Lung (tissue), 16 donors: ENCODE results near the gene PC. TPM values are rescaled to one million over a fixed set of nuclear protein-coding genes. Genes with fewer than 3 reads are reported as not detected.

ENCODE experiments used
- ATAC-seq: fragments of 200-7000 bp; cut with Tn5 transposase; one replicate; pipeline ENCODE4 v1.9.1; 2020; ENCODE audit warnings: moderate number of reproducible peaks; ENCODE audit not compliant: insufficient read depth, low FRiP score
- DNase-seq, 3 donors: peaks; one replicate each; pipeline ENCODE4 v3.0.0-alpha.2; 2013 to 2017
- H3K27ac ChIP-seq, 2 donors: one replicate each; pipeline ENCODE4 v1.5.1; 2013; ENCODE audit warnings: mild to moderate bottlenecking in 2 of 2, moderate library complexity in 2 of 2, control low read depth in 1 of 2, inconsistent platforms in 1 of 2, low read depth in 1 of 2, low read length in 1 of 2
- H3K27me3 ChIP-seq, 3 donors: one replicate each; pipeline ENCODE4 v1.5.1; 2013; ENCODE audit warnings: low read length in 2 of 3; ENCODE audit not compliant: control insufficient read depth in 3 of 3, insufficient read depth in 3 of 3
- H3K36me3 ChIP-seq, 4 donors: one replicate each; pipeline ENCODE4 v1.5.1; 2013; ENCODE audit warnings: low read length in 4 of 4, mild to moderate bottlenecking in 1 of 4, moderate library complexity in 1 of 4; ENCODE audit not compliant: control insufficient read depth in 4 of 4, insufficient read depth in 4 of 4
- H3K4me1 ChIP-seq, 5 donors: one replicate each; pipeline ENCODE4 v1.5.1; 2013; ENCODE audit warnings: low read length in 5 of 5, mild to moderate bottlenecking in 2 of 5, moderate library complexity in 1 of 5; ENCODE audit not compliant: control insufficient read depth in 5 of 5, insufficient read depth in 5 of 5
- H3K4me3 ChIP-seq: one replicate; pipeline ENCODE4 v1.5.1; 2013; ENCODE audit warnings: mild to moderate bottlenecking, control low read depth, moderate library complexity
- H3K9ac ChIP-seq, 2 donors: one replicate each; pipeline ENCODE4 v1.5.1; 2013; ENCODE audit warnings: low read length in 2 of 2, control low read depth in 1 of 2; ENCODE audit not compliant: insufficient read depth in 1 of 2
- H3K9me3 ChIP-seq, 4 donors: one replicate each; pipeline ENCODE4 v1.5.1; 2013; ENCODE audit warnings: low read length in 3 of 4, mild to moderate bottlenecking in 1 of 4, moderate library complexity in 1 of 4; ENCODE audit not compliant: control insufficient read depth in 4 of 4, insufficient read depth in 3 of 4
- WGBS, 2 donors: extraction: QIAGEN DNeasy Blood & Tissue Kit; methylation state at CpG; one replicate each; pipeline ENCODE4 v1.1.7; 2013; 5-methylcytosine and 5-hydroxymethylcytosine counted together
- long read RNA-seq, 5 donors: transcript quantifications; one replicate each; lab custom pipeline, GENCODE V29; 2026
- polyA plus RNA-seq, 2 donors: library from polyadenylated mRNA; stranded (reverse); fragments of 200-250 nt; gene quantifications; one replicate each; pipeline ENCODE4 v1.2.1, GENCODE V29; 2013
- total RNA-seq, 2 donors: library from RNA; depleted of rRNA in 1 of 2; stranded (reverse); fragments of >200 nt in 1 of 2; gene quantifications; one replicate each; pipeline ENCODE4 v1.2.1, GENCODE V29; 2014 to 2021
- TF ChIP-seq, protein P1 (sequence below): IDR thresholded peaks from 2 replicates; pipeline ENCODE4 v1.5.1; 2012; ENCODE audit warnings: mild to moderate bottlenecking; ENCODE audit errors: control extremely low read depth, extremely low read depth
- donor health status: control.
- donor health status: control.
- donor health status: Bipolar disorder and iron deficiency.
- donor health status: healthy.
- donor health status: DM: yes; HTN: yes; CAD: no.

The PC gene, protein sequence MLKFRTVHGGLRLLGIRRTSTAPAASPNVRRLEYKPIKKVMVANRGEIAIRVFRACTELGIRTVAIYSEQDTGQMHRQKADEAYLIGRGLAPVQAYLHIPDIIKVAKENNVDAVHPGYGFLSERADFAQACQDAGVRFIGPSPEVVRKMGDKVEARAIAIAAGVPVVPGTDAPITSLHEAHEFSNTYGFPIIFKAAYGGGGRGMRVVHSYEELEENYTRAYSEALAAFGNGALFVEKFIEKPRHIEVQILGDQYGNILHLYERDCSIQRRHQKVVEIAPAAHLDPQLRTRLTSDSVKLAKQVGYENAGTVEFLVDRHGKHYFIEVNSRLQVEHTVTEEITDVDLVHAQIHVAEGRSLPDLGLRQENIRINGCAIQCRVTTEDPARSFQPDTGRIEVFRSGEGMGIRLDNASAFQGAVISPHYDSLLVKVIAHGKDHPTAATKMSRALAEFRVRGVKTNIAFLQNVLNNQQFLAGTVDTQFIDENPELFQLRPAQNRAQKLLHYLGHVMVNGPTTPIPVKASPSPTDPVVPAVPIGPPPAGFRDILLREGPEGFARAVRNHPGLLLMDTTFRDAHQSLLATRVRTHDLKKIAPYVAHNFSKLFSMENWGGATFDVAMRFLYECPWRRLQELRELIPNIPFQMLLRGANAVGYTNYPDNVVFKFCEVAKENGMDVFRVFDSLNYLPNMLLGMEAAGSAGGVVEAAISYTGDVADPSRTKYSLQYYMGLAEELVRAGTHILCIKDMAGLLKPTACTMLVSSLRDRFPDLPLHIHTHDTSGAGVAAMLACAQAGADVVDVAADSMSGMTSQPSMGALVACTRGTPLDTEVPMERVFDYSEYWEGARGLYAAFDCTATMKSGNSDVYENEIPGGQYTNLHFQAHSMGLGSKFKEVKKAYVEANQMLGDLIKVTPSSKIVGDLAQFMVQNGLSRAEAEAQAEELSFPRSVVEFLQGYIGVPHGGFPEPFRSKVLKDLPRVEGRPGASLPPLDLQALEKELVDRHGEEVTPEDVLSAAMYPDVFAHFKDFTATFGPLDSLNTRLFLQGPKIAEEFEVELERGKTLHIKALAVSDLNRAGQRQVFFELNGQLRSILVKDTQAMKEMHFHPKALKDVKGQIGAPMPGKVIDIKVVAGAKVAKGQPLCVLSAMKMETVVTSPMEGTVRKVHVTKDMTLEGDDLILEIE
- total RNA-seq (10 to 100 TPM in 1 of 2 donors, 1 to 10 TPM in 1; 5.5 to 32.5 TPM), polyA plus RNA-seq (10 to 100 TPM; 10.3 to 13.6 TPM)
- long read RNA-seq, donor 1, full-length matches to known transcripts: 2 of 11 reads
- long read RNA-seq, donor 1, partial matches to known transcripts: 0 of 11 reads
- long read RNA-seq, donor 1, other reads (novel, unspliced or antisense): 9 of 11 reads
- long read RNA-seq, donor 2: 0 reads
- long read RNA-seq, donor 3, partial matches to known transcripts: 0 of 7 reads
- long read RNA-seq, donor 3, other reads (novel, unspliced or antisense): 7 of 7 reads
- long read RNA-seq, donor 4, partial matches to known transcripts: 0 of 1 reads
- long read RNA-seq, donor 4, other reads (novel, unspliced or antisense): 0 of 1 reads
- long read RNA-seq, donor 5: 0 reads

DNA sequence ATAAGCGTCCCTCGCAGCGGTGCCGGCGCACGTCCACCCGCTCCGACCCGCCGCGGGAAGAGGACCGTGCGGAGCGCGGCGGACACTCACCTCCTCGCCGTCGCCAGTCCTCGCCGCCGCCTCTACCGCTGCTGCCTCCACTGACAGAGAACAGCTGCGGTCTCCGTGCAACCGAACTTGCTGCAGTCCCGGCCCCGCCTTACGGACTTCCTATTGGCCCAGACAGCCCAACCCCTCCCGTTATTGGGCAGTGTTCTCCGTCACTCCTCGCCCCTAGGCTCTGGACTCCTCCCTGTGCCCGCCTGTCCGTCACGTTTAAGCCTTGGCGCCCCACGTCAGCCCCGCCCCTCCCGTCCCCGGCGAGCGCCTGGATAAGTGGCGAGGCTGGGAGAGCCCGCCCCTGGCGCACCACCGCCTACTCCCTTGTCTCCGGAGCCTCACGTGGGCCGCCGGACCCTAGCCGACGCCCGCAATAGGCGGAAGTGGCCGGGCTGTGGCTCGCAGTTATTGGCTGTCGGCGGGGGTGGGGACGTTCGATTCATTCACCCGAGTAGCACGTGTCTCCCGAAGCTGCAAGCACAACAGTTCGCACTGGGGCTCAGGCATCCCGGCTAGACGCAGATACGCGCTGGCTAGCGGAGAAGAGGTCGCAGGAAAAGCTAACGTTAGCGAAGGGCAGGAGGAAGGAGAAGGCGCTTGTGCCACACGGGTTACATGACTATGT is at the start of gene PC:
PC (minus strand) TSS at position 152 of the 724 bp plus-strand sequence. CDS start 86,224 bp downstream, outside the sequence.
- H3K4me3 ChIP-seq: peak within 1 kb of the TSS; percentile 75
- peak within 1 kb of the TSS in 1 of 2 donors; percentile 67 for H3K9ac ChIP-seq
- peaks cover 0 to 7% (median 5%) of the 10 kb centered on the region in 5 donors for H3K4me1 ChIP-seq
- H3K36me3 ChIP-seq: no peaks in the 10 kb centered on the region
- ATAC-seq: peak; percentile 99
- peak; percentile 99 to 100 (median 100) for DNase-seq
- H3K27ac ChIP-seq: peak within 1 kb of the TSS; percentile 73 to 89
- 1% methylated on average over 73 to 74 of the region's 74 CpGs for WGBS, 2 donors
- H3K27me3 ChIP-seq: no peaks in the 10 kb centered on the region
- H3K9me3 ChIP-seq: no peaks in the 10 kb centered on the region
- TF ChIP-seq, protein P1, sequence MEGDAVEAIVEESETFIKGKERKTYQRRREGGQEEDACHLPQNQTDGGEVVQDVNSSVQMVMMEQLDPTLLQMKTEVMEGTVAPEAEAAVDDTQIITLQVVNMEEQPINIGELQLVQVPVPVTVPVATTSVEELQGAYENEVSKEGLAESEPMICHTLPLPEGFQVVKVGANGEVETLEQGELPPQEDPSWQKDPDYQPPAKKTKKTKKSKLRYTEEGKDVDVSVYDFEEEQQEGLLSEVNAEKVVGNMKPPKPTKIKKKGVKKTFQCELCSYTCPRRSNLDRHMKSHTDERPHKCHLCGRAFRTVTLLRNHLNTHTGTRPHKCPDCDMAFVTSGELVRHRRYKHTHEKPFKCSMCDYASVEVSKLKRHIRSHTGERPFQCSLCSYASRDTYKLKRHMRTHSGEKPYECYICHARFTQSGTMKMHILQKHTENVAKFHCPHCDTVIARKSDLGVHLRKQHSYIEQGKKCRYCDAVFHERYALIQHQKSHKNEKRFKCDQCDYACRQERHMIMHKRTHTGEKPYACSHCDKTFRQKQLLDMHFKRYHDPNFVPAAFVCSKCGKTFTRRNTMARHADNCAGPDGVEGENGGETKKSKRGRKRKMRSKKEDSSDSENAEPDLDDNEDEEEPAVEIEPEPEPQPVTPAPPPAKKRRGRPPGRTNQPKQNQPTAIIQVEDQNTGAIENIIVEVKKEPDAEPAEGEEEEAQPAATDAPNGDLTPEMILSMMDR: no peak

DNA sequence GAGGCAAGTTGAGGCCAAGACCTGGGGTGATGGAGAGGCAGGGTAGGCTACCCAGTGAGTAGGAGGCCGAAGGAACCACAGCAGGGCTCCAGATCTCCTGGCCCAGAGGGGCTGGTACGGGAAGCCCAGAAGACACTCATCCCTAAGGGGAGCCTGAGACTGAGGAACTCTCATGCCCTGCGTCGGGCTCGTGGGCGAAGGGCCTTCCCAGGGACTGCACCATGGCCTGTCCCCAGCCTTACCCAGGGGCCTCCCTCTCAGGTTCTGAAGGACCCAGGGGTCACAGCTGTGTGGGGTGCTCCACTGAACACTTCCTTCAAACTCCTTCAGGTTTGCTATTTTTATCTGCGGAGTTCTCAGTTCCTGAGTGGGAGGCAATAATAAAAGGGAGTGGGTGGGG is 48.9 kb upstream of the PC start:
- Histone ChIP-seq H3K27ac (no peak overlapping the region), H3K9me3 (no peaks in the 10 kb centered on the region), H3K9ac (no peak overlapping the region), H3K27me3 (no peaks in the 10 kb centered on the region), H3K36me3 (no peaks in the 10 kb centered on the region), H3K4me3 (no peak overlapping the region), H3K4me1 (no peaks in the 10 kb centered on the region)
- ATAC-seq (no peak), DNase-seq (no peak)
- WGBS, 2 donors: 96 to 97% methylated on average over 7 of the region's 7 CpGs
- TF ChIP-seq, protein P1: no peak
